HepG2 (cell line): ENCODE measurements around the gene AP3B1. TPM values are rescaled to one million over a fixed set of nuclear protein-coding genes. Genes with fewer than 3 reads are reported as not detected.
A peak's percentile ranks its signal among the peaks of the same experiment; 100 is the strongest.

Source experiments
- AHDC1 ChIP-seq: sonication (generic); formaldehyde crosslinking; IDR thresholded peaks from 2 replicates; pipeline ENCODE4 v1.5.1; 2020; ENCODE audit warnings: mild to moderate bottlenecking, missing genetic modification reagents, borderline replicate concordance
- AHR ChIP-seq: IDR thresholded peaks from 2 replicates; pipeline ENCODE4 v1.6.1; 2018; ENCODE audit warnings: missing genetic modification reagents, missing compliant biosample characterization
- ARID3A ChIP-seq: IDR thresholded peaks from 2 replicates; pipeline ENCODE4 v1.6.1; 2012; ENCODE audit warnings: low read depth, low read length, improper control_type of control experiment
- CCAR2 ChIP-seq: fragments of 200-400 bp; formaldehyde crosslinking; optimal IDR thresholded peaks from 2 replicates; pipeline ENCODE3; 2018; ENCODE audit warnings: low read depth, mild to moderate bottlenecking, low read length, moderate library complexity
- KAT8 ChIP-seq: IDR thresholded peaks from 2 replicates; pipeline ENCODE4 v1.6.1; 2016; ENCODE audit warnings: missing genetic modification reagents, missing compliant biosample characterization
- MLX ChIP-seq: IDR thresholded peaks from 2 replicates; pipeline ENCODE4 v1.6.1; 2016
- MYPOP ChIP-seq: sonication (generic); formaldehyde crosslinking; IDR thresholded peaks from 2 replicates; pipeline ENCODE4 v1.8.1; 2023; ENCODE audit warnings: mild to moderate bottlenecking, moderate library complexity, missing genetic modification reagents
- NCOA5 ChIP-seq: sonication (generic); formaldehyde crosslinking; IDR thresholded peaks from 2 replicates; pipeline ENCODE4 v1.4.0; 2020; ENCODE audit warnings: missing genetic modification reagents
- NFYB ChIP-seq: sonication (generic); formaldehyde crosslinking; IDR thresholded peaks from 2 replicates; pipeline ENCODE4 v1.4.0; 2020; ENCODE audit warnings: missing genetic modification reagents
- PRDM10 ChIP-seq: sonication (generic); formaldehyde crosslinking; IDR thresholded peaks from 2 replicates; pipeline ENCODE4 v1.4.0; 2020; ENCODE audit warnings: low read depth, missing genetic modification reagents
- RCOR2 ChIP-seq: IDR thresholded peaks from 2 replicates; pipeline ENCODE4 v1.6.1; 2016; ENCODE audit warnings: missing biosample characterization, missing genetic modification reagents
- THRA ChIP-seq: sonication (generic); formaldehyde crosslinking; IDR thresholded peaks from 2 replicates; pipeline ENCODE4 v1.4.0; 2020; ENCODE audit warnings: missing genetic modification reagents, borderline replicate concordance
- ZC3H13 ChIP-seq: sonication (generic); formaldehyde crosslinking; IDR thresholded peaks from 2 replicates; pipeline ENCODE4 v1.8.1; 2023; ENCODE audit warnings: mild to moderate bottlenecking, missing genetic modification reagents, moderate library complexity
- polyA plus RNA-seq, 8 experiments: library from polyadenylated mRNA; depleted of rRNA in 3 of 8; stranded (reverse) in 7 of 8; unstranded in 1 of 8; fragments of >200 nt; fragmentation: Illumina TruSeq in 4 of 8; extraction: Trizol in 4 of 8; gene quantifications; 2 replicates each; pipeline versions ENCODE4 v1.2.1 to v1.2.3, GENCODE V29; 2011 to 2016; ENCODE audit warnings: low read depth in 4 of 8, missing spikeins in 1 of 8, mixed read lengths in 1 of 8; ENCODE audit not compliant: insufficient read depth in 1 of 8
- total RNA-seq, 5 experiments: library from RNA; depleted of rRNA; stranded (reverse); fragments of >200 nt; fragmentation: Illumina TruSeq; extraction: Trizol; gene quantifications; 2 replicates each; pipeline ENCODE4 v1.2.3, GENCODE V29; 2016; ENCODE audit warnings: low read depth in 1 of 5

The AP3B1 gene
- total and polyA plus RNA-seq, 2 of the 13 experiments (the other 11 are each of a cell fraction or from before 2014, with no cell fraction given), result 37.7 to 51.2 TPM

- TF ChIP-seq RCOR2 (0 out of 2 replicates have a peak, but pooled peaks have one; percentile 17), MLX (CRISPR knock-in tag) (peak; percentile 64), KAT8 (peak; percentile 91), THRA (CRISPR knock-in tag) (peak; percentile 60), NCOA5 (CRISPR knock-in tag) (no peak), PRDM10 (CRISPR knock-in tag) (peak; percentile 86), AHDC1 (CRISPR knock-in tag) (peak; percentile 49; the same call in 1 of the 2 replicates), ZC3H13 (0 out of 2 replicates have a peak, but pooled peaks have one; percentile 62), NFYB (CRISPR knock-in tag) (no peak; the same call in 1 of the 2 replicates), ARID3A (peak; percentile 19; the same call in 1 of the 2 replicates), MYPOP (CRISPR knock-in tag) (peak; percentile 73), AHR (CRISPR knock-in tag) (peak; percentile 78), CCAR2 (no peak)
Measured at GRCh38 chr5:78294248-78295034, at the start of gene AP3B1 (continued).
